Keratinocyte (primary cell): ENCODE results near the gene DUSP16. TPM values are rescaled to one million over a fixed set of nuclear protein-coding genes. Genes with fewer than 3 reads are reported as not detected.

Experiments used
- DNase-seq: peaks from one replicate; pipeline ENCODE4 v3.0.0-alpha.2; 2011; ENCODE audit warnings: low read depth, missing footprints, low spot score
- FAIRE-seq: peaks from 2 replicates; lab custom pipeline; 2011; peaks lifted over from hg19 to GRCh38; lab: Jason Lieb, UNC
- H2AFZ ChIP-seq: 2 replicates; pipeline ENCODE4 v1.6.0; 2012; ENCODE audit warnings: low read length, control low read depth, inconsistent platforms; ENCODE audit not compliant: control insufficient read depth
- H3K27ac ChIP-seq: 2 replicates; pipeline ENCODE4 v1.5.1; 2011; ENCODE audit warnings: low read length; ENCODE audit not compliant: control insufficient read depth, insufficient read depth
- H3K27me3 ChIP-seq: 3 replicates; pipeline ENCODE4 v1.6.0; 2011; ENCODE audit warnings: low read length; ENCODE audit not compliant: control insufficient read depth, insufficient read depth; ENCODE audit errors: extremely low read depth
- H3K36me3 ChIP-seq, 2 experiments: 2 replicates in 1 of 2; 3 replicates in 1 of 2; pipeline ENCODE4 v1.5.1; 2011; ENCODE audit warnings: low read length in 2 of 2, mild to moderate bottlenecking in 1 of 2; ENCODE audit not compliant: control insufficient read depth in 2 of 2, insufficient read depth in 2 of 2; ENCODE audit errors: extremely low read depth in 1 of 2
- H3K4me1 ChIP-seq: 3 replicates; pipeline ENCODE4 v1.5.1; 2011; ENCODE audit warnings: low read length; ENCODE audit not compliant: control insufficient read depth, insufficient read depth; ENCODE audit errors: extremely low read depth
- H3K4me2 ChIP-seq: 3 replicates; pipeline ENCODE4 v1.6.0; 2011; ENCODE audit warnings: low read depth, low read length; ENCODE audit not compliant: control insufficient read depth, insufficient read depth; ENCODE audit errors: extremely low read depth
- H3K4me3 ChIP-seq, 3 experiments: fragments of 200-600 bp in 1 of 3; sonication (generic) in 1 of 3; 2 replicates in 2 of 3; 3 replicates in 1 of 3; pipeline ENCODE4 v1.5.1; 2011 to 2016; ENCODE audit warnings: low read length in 3 of 3, mild to moderate bottlenecking in 3 of 3, control low read depth in 2 of 3, inconsistent platforms in 1 of 3, low read depth in 1 of 3, mixed read lengths in 1 of 3, mixed run types in 1 of 3, moderate library complexity in 1 of 3; ENCODE audit not compliant: control insufficient read depth in 2 of 3, insufficient read depth in 2 of 3; ENCODE audit errors: extremely low read depth in 1 of 3
- H3K79me2 ChIP-seq: 2 replicates; pipeline ENCODE4 v1.6.0; 2012; ENCODE audit warnings: low read length; ENCODE audit not compliant: control insufficient read depth, insufficient read depth
- H3K9ac ChIP-seq: 3 replicates; pipeline ENCODE4 v1.6.0; 2011; ENCODE audit warnings: low read length; ENCODE audit not compliant: control insufficient read depth, insufficient read depth; ENCODE audit errors: extremely low read depth
- H3K9me1 ChIP-seq: 3 replicates; pipeline ENCODE4 v1.6.0; 2011; ENCODE audit warnings: low read length; ENCODE audit not compliant: control insufficient read depth, insufficient read depth; ENCODE audit errors: extremely low read depth
- H3K9me3 ChIP-seq: 2 replicates; pipeline ENCODE4 v1.5.1; 2012; ENCODE audit warnings: low read depth, low read length; ENCODE audit not compliant: control insufficient read depth
- H4K20me1 ChIP-seq: 3 replicates; pipeline ENCODE4 v1.6.0; 2011; ENCODE audit warnings: low read length; ENCODE audit not compliant: control insufficient read depth, insufficient read depth; ENCODE audit errors: extremely low read depth
- CTCF ChIP-seq, 3 experiments: IDR thresholded peaks in 1 of 3; conservative IDR thresholded peaks in 1 of 3; optimal IDR thresholded peaks in 1 of 3; 2 replicates in 2 of 3; 3 replicates in 1 of 3; pipeline versions ENCODE3 to v1.5.1; 2011; ENCODE audit warnings: low read length in 3 of 3, mild to moderate bottlenecking in 3 of 3, moderate library complexity in 2 of 3, control low read depth in 1 of 3, inconsistent platforms in 1 of 3; ENCODE audit not compliant: insufficient read depth in 2 of 3; ENCODE audit errors: extremely low read depth in 1 of 3
- EZH2 ChIP-seq: IDR thresholded peaks from one replicate; pipeline ENCODE4 v1.6.1; 2012; ENCODE audit warnings: inconsistent platforms, mild to moderate bottlenecking, low read length, moderate library complexity
- dilution Hi-C: fragments of 300-500 bp; cut with MboI; formaldehyde crosslinking; loops from one replicate; pipeline ENCODE4 v1.7.0; 2020; ENCODE audit warnings: low sequenced_read_pairs; ENCODE audit not compliant: extremely low pct_ligation_motif_present
- polyA plus RNA-seq, 5 experiments: library from polyadenylated mRNA; depleted of rRNA in 3 of 5; stranded (reverse) in 3 of 5; stranded (forward) in 1 of 5; unstranded in 1 of 5; fragments of >200 nt; gene quantifications; 1 replicate in 1 of 5; 2 replicates in 3 of 5; 3 replicates in 1 of 5; pipeline versions ENCODE4 v1.2.1 to v1.2.3, GENCODE V29; 2011 to 2012; ENCODE audit warnings: missing spikeins in 2 of 5, low read depth in 1 of 5, low replicate concordance in 1 of 5

The DUSP16 gene
- polyA plus RNA-seq, 1 donor (not counting 4 experiments of a cell fraction or from before 2014, with no cell fraction given), result 9.3 TPM

GRCh38 chr12:12518919-12519318, 43.7 kb downstream of the DUSP16 start:
- H3K4me3 ChIP-seq, result no peak overlapping the region
- no peaks in the 10 kb centered on the region for H4K20me1 ChIP-seq
- no peaks in the 10 kb centered on the region for H3K9me1 ChIP-seq
- no peaks in the 10 kb centered on the region for H3K27me3 ChIP-seq
- H3K79me2 ChIP-seq, result no peaks in the 10 kb centered on the region
- H3K36me3 ChIP-seq, result peaks cover 1 to 6% of the 10 kb centered on the region in 2 experiments
- TF ChIP-seq EZH2 (no peak), CTCF (optimal IDR thresholded peaks at IDR 0.05 in 1 of 3, IDR thresholded peaks at IDR 0.05 in 1 of 3, conservative IDR thresholded peaks at IDR 0.05 in 1 of 3; ENCODE audit: extremely low read depth in 1 of 3, insufficient read depth in 2 of 3, low read length in 3 of 3) (no peak)
- H3K9me3 ChIP-seq, result no peaks in the 10 kb centered on the region
- H3K4me2 ChIP-seq, result no peak overlapping the region
- no peak overlapping the region for H2AFZ ChIP-seq
- H3K9ac ChIP-seq, result no peak overlapping the region
- H3K27ac ChIP-seq, result no peak overlapping the region
- dilution Hi-C loops, result no loop called here
- no peaks in the 10 kb centered on the region for H3K4me1 ChIP-seq
- DNase-seq (no peak), FAIRE-seq (no peak)

- Histone ChIP-seq H4K20me1 (no peaks in the 10 kb centered on the region), H3K27me3 (no peaks in the 10 kb centered on the region), H3K9ac (no peak overlapping the region), H3K4me3 (no peak overlapping the region), H3K27ac (no peak overlapping the region), H3K4me2 (no peak overlapping the region), H3K36me3 (peaks cover 1 to 6% of the 10 kb centered on the region in 2 experiments), H2AFZ (no peak overlapping the region), H3K4me1 (no peaks in the 10 kb centered on the region), H3K79me2 (no peaks in the 10 kb centered on the region), H3K9me1 (no peaks in the 10 kb centered on the region), H3K9me3 (no peaks in the 10 kb centered on the region)
- DNase-seq, result no peak
- TF ChIP-seq CTCF (optimal IDR thresholded peaks at IDR 0.05 in 1 of 3, IDR thresholded peaks at IDR 0.05 in 1 of 3, conservative IDR thresholded peaks at IDR 0.05 in 1 of 3; ENCODE audit: extremely low read depth in 1 of 3, insufficient read depth in 2 of 3, low read length in 3 of 3) (no peak), EZH2 (no peak)
- FAIRE-seq, result no peak
- dilution Hi-C loops, result no loop called here
Observed at GRCh38 chr12:12518464-12518845, 44.2 kb downstream of the DUSP16 start.
